Panc1 (cell line): ENCODE results near the gene FRS2. TPM values are rescaled to one million over a fixed set of nuclear protein-coding genes. Genes with fewer than 3 reads are reported as not detected.

Source experiments
- ATAC-seq: fragments of 200-7000 bp; cut with Tn5 transposase; 2 replicates; pipeline ENCODE4 v1.9.1; 2020; ENCODE audit warnings: mild to moderate bottlenecking, moderate library complexity
- BruUV-seq: library from RNA; stranded (reverse); fragments of 400-500 nt; replicated peaks from 2 replicates; lab custom pipeline; 2021; lab: Mats Ljungman, UMichigan
- CTCF ChIA-PET: fragments of 300-600 bp; sonication (Branson Sonifier 250); formaldehyde crosslinking; loops from one replicate; lab custom pipeline; 2022; ENCODE audit warnings: antibody characterized with exemption; lab: Charles Lee
- POLR2A ChIA-PET: fragments of 300-600 bp; sonication (Branson Sonifier 250); formaldehyde crosslinking; loops from one replicate; lab custom pipeline; 2022; ENCODE audit warnings: antibody characterized with exemption; lab: Charles Lee
- DNase-seq: peaks from one replicate; pipeline ENCODE4 v3.0.0-alpha.2; 2010; ENCODE audit warnings: low read depth, low spot score
- H3K27ac ChIP-seq: 2 replicates; pipeline ENCODE4 v1.5.1; 2011; ENCODE audit warnings: mild to moderate bottlenecking, low read length, inconsistent platforms
- H3K27me3 ChIP-seq: fragments of 200-500 bp; sonication (Bioruptor generic); 2 replicates; pipeline ENCODE4 v1.6.0; 2014; ENCODE audit warnings: low read length, inconsistent platforms; ENCODE audit not compliant: control insufficient read depth, insufficient read depth
- H3K36me3 ChIP-seq: fragments of 200-500 bp; sonication (Bioruptor generic); 2 replicates; pipeline ENCODE4 v1.5.1; 2014; ENCODE audit warnings: inconsistent platforms, mild to moderate bottlenecking, low read length, moderate library complexity; ENCODE audit not compliant: control insufficient read depth, insufficient read depth
- H3K4me1 ChIP-seq: 2 replicates; pipeline ENCODE4 v1.5.1; 2011; ENCODE audit warnings: inconsistent platforms, mild to moderate bottlenecking, low read length, moderate library complexity; ENCODE audit not compliant: control insufficient read depth, insufficient read depth
- H3K4me3 ChIP-seq, 2 experiments: 2 replicates each; pipeline ENCODE4 v1.5.1; 2011 to 2012; ENCODE audit warnings: low read depth in 2 of 2, low read length in 2 of 2, mild to moderate bottlenecking in 2 of 2, inconsistent platforms in 1 of 2, moderate library complexity in 1 of 2
- H3K9me3 ChIP-seq: fragments of 200-500 bp; sonication (Bioruptor generic); 2 replicates; pipeline ENCODE4 v1.5.1; 2014; ENCODE audit warnings: low read depth, mild to moderate bottlenecking, inconsistent platforms, low read length, moderate library complexity; ENCODE audit not compliant: control insufficient read depth, insufficient read depth
- POLR2AphosphoS5 ChIP-seq: IDR thresholded peaks from 2 replicates; pipeline ENCODE4 v1.6.1; 2012; ENCODE audit warnings: mild to moderate bottlenecking, low read depth, low read length, moderate library complexity
- SIN3A ChIP-seq: IDR thresholded peaks from 2 replicates; pipeline ENCODE4 v1.6.1; 2012; ENCODE audit warnings: low read depth, mild to moderate bottlenecking, low read length, moderate library complexity, borderline replicate concordance; ENCODE audit not compliant: insufficient read depth
- TCF7L2 ChIP-seq: IDR thresholded peaks from 2 replicates; pipeline ENCODE4 v1.6.1; 2011; ENCODE audit warnings: mild to moderate bottlenecking, low read depth, low read length, inconsistent platforms
- in situ Hi-C: cut with HindIII; loops from 2 replicates; pipeline ENCODE4 v1.10.0; 2016; ENCODE audit warnings: low sequenced_read_pairs, low pct_unique_long_range_greater_than_20kb
- intact Hi-C: fragments of 100-400 bp; cut with micrococcal nuclease; formaldehyde crosslinking; loops from one replicate; pipeline ENCODE4 v1.10.0; 2022; ENCODE audit not compliant: unreplicated experiment
- total RNA-seq: library from RNA; stranded (reverse); gene quantifications from one replicate; pipeline ENCODE4 v1.2.1, GENCODE V29; 2021; ENCODE audit not compliant: unreplicated experiment
- TF ChIP-seq, protein P1 (sequence below): fragments of 450-650 bp; IDR thresholded peaks from 2 replicates; pipeline ENCODE4 v1.5.1; 2017; ENCODE audit warnings: mild to moderate bottlenecking
- TF ChIP-seq, protein P2 (sequence below), 2 experiments: IDR thresholded peaks; 2 replicates each; pipeline ENCODE4 v1.6.1; 2011 to 2012; ENCODE audit warnings: low read depth in 2 of 2, control low read depth in 1 of 2, low read length in 1 of 2, mild to moderate bottlenecking in 1 of 2, moderate library complexity in 1 of 2; ENCODE audit not compliant: insufficient read depth in 1 of 2

FRS2 gene
- total RNA-seq, 1 experiment from 2014 or later, result 26.6 TPM

DNA sequence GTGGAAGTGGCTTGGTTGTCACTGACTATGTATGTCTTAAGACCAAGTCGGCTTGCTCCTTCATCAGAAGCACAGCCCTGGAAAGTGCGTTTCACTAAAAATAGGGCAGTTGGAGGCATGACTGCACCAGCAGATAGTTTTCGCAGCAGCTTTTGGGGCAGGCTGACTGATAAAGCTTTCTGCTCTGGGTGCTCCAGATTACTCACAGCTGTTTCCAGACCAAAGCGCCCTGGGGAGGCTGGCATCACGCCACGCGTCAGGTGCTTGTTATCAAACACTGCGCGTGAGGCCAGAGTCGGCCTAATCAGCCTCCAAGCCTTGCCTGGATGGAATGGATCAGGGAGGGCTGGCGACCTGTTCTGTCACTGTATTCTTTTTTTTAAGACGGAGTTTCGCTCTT, 153.8 kb downstream of the FRS2 start:
- Histone ChIP-seq H3K4me3 (no peak overlapping the region), H3K27ac (no peak overlapping the region), H3K4me1 (no peaks in the 10 kb centered on the region), H3K36me3 (no peaks in the 10 kb centered on the region), H3K9me3 (no peaks in the 10 kb centered on the region), H3K27me3 (peaks cover 2% of the 10 kb centered on the region; the same call in 1 of the 2 replicates)
- intact Hi-C loops (no loop called here), in situ Hi-C loops (no loop called here)
- ChIA-PET POLR2A (no interaction called here), CTCF (no interaction called here)
- TF ChIP-seq TCF7L2 (no peak), POLR2AphosphoS5 (no peak), SIN3A (no peak)
- TF ChIP-seq, protein P1, sequence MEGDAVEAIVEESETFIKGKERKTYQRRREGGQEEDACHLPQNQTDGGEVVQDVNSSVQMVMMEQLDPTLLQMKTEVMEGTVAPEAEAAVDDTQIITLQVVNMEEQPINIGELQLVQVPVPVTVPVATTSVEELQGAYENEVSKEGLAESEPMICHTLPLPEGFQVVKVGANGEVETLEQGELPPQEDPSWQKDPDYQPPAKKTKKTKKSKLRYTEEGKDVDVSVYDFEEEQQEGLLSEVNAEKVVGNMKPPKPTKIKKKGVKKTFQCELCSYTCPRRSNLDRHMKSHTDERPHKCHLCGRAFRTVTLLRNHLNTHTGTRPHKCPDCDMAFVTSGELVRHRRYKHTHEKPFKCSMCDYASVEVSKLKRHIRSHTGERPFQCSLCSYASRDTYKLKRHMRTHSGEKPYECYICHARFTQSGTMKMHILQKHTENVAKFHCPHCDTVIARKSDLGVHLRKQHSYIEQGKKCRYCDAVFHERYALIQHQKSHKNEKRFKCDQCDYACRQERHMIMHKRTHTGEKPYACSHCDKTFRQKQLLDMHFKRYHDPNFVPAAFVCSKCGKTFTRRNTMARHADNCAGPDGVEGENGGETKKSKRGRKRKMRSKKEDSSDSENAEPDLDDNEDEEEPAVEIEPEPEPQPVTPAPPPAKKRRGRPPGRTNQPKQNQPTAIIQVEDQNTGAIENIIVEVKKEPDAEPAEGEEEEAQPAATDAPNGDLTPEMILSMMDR, result no peak
- TF ChIP-seq, protein P2, sequence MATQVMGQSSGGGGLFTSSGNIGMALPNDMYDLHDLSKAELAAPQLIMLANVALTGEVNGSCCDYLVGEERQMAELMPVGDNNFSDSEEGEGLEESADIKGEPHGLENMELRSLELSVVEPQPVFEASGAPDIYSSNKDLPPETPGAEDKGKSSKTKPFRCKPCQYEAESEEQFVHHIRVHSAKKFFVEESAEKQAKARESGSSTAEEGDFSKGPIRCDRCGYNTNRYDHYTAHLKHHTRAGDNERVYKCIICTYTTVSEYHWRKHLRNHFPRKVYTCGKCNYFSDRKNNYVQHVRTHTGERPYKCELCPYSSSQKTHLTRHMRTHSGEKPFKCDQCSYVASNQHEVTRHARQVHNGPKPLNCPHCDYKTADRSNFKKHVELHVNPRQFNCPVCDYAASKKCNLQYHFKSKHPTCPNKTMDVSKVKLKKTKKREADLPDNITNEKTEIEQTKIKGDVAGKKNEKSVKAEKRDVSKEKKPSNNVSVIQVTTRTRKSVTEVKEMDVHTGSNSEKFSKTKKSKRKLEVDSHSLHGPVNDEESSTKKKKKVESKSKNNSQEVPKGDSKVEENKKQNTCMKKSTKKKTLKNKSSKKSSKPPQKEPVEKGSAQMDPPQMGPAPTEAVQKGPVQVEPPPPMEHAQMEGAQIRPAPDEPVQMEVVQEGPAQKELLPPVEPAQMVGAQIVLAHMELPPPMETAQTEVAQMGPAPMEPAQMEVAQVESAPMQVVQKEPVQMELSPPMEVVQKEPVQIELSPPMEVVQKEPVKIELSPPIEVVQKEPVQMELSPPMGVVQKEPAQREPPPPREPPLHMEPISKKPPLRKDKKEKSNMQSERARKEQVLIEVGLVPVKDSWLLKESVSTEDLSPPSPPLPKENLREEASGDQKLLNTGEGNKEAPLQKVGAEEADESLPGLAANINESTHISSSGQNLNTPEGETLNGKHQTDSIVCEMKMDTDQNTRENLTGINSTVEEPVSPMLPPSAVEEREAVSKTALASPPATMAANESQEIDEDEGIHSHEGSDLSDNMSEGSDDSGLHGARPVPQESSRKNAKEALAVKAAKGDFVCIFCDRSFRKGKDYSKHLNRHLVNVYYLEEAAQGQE (IDR thresholded peaks at IDR 0.05; ENCODE audit: insufficient read depth in 1 of 2, low read depth in 2 of 2, low read length in 1 of 2), result no peak
- no TSS peak for BruUV-seq
- ATAC-seq, result no peak
- no peak for DNase-seq

DNA sequence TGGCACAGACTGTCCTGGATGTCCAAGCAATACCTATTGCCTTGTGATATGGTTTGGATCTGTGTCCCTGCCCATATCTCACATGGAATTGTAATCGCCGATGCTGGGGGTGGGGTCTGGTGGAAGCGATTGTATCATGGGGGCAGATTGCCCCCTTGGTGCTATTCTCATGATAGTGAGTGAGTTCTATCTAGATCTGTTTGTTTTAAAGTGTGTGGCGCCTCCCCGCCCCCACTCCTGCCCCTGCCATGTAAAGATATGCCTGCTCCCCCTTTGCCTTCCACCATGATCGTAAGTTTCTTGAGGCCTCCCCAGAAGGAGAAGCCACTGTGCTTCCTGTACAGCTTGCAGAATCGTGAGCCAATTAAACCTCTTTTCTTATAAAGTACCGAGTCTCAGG, 157.3 kb downstream of the FRS2 start:
- no peak for ATAC-seq
- H3K9me3 ChIP-seq, result no peaks in the 10 kb centered on the region
- CTCF ChIA-PET, result no interaction called here
- BruUV-seq, result no TSS peak
- peaks cover 2% of the 10 kb centered on the region; the same call in 1 of the 2 replicates for H3K27me3 ChIP-seq
- no peak for DNase-seq
- POLR2A ChIA-PET, result no interaction called here
- TF ChIP-seq, protein P1, result no peak
- TF ChIP-seq, protein P2 (IDR thresholded peaks at IDR 0.05; ENCODE audit: insufficient read depth in 1 of 2, low read depth in 2 of 2, low read length in 1 of 2), result no peak
- TF ChIP-seq TCF7L2 (no peak), POLR2AphosphoS5 (no peak), SIN3A (no peak)
- in situ Hi-C loops (no loop called here), intact Hi-C loops (no loop called here)
- no peaks in the 10 kb centered on the region for H3K36me3 ChIP-seq
- no peaks in the 10 kb centered on the region for H3K4me1 ChIP-seq
- H3K27ac ChIP-seq, result no peak overlapping the region
- no peak overlapping the region for H3K4me3 ChIP-seq
